NCI-H2107 (cell line): Measurements from ENCODE around the gene SLC27A4.

Source experiments
- DNase-seq: peaks from one replicate; lab custom pipeline; 2025; lab: John Stamatoyannopoulos, UW

Gene SLC27A4

DNA sequence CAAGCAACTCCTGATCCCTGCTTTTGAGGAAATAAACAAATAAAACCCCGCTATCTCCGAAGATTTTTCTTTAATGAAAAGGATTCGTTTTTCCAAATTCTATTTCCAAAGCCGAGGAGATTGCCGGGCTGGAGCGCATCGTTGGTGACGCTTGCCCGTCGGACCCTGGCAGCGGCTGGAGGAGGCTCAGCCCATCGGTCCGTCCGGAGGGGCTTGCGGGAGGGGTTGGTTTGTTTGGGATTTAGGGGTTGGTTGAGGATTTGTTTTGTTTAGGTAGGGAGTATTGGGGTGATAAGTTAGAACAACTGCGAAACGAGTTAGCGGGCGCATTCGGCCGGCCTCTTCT lies 51.6 kb downstream of the SLC27A4 start:
- no peak for DNase-seq

DNA sequence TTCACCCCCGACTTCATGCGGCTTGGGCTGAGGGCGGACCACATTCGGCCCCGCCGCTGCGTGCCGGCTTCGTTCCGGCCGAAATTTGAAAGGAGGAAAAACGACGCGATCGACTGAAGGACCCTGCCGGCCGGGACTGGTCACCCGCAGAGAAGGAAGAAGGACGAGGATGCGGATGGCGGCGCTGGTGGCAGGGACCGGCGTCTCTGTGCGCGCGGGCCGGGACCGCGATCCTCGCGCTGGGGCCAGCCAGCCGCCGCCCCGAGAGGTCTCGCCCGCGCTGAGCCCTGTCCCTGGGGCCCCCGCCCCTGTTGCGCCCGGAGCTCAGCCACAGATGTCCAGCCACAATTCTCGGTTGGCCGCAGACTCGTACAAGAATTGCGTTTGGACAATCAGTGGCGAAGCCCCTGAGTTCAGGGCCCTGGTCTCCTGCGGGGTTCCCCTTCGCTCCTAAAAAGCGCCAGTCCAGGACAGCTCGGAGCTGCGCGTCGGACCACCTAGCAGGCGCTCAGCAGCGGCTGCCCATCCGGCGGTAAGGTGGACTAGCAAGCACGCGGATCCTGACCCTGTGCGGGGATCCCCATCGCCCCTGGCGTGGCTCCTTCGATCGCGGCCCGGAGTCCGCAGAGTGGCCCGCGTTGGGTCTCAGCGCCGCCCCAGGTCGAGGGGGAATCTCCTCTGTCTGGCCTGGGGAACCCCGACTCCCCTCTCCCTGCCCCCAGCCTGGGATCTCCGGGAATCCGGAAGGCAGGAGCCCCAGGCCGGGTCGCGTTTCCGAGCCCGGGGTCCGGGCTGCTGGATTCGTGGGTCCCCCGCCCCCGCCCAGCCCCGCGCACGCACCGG lies 52.2 kb downstream of the SLC27A4 start:
- no peak for DNase-seq

GRCh38 chr9:128393145-128393775 lies 52.9 kb downstream of the SLC27A4 start:
- no peak for DNase-seq

DNA sequence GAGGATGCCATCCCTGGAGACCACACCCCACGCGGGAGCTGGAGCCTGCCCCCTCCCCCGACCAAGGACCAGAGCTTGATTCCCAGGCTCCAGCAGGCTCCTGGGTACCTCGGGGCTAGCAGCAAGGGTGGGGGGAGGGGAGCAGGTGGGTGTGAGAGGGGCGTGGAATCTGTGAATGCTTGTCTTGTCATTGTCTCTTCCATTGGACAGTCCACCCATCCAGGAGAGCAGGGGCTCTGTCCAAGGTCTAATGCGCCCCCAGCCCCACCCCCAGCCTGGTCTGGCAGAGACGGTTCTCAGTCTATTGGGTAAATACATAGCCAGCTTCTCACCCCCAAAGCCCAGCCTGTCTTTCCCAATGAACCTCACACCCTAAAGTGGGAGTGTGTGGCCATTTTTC lies 53.6 kb downstream of the SLC27A4 start:
- no peak for DNase-seq

DNA sequence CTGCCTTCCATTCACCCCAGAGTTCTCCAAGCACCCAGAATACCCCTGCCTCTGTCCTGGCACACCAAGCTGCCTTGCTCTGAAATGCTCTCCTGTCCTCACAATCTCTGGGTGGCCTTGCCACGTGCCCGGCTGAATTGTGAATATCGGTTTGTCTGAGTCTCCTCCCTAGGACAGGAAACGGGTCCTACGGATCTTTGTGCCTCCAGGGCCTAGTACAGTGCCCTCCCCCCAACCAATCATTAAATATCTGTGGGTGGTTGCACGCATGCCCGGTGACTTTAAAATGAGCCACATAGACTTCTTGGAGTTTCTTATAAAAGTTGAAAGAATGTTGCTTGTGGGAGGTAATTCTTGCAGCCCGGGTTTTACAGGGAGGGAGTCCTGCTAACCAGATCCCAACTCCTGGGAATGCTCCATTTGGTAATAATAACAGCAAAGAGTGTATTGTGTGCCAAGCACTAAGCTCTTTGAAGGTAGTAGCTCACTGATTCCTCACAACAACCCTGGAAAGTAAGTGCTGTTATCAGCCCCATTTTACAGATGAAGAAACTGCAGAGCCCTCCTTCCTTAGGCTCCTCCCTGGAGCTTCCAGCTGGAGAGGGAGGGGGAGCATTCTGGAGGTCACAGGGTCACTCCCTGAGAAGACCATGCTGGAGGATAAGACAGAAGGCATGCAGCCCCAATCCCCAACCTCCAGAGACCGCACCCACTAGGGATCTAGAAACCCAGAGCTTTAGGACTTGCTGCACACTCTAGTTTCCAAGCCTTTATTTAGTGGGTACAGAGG lies 54.2 kb downstream of the SLC27A4 start:
- DNase-seq = no peak

- no peak for DNase-seq
Observed at GRCh38 chr9:128396970-128397613, 56.8 kb downstream of the SLC27A4 start.

DNA sequence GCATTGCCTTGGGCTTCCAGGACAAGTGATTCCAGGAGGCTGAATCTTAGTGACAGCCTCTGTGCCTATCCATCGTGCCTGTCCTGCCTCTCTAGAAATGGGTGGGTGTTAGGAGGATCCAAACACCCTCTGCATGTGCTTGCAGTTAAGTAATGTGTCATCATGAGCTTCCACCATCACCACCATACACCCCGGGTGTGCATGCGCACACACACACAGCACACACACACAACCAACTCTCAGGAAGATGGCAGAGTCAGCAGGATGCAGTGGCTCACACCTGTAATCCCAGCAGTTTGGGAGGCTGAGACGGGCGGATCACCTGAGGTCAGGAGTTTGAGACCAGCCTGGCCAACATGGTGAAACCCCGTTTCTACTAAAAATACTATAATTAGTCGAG lies 57.5 kb downstream of the SLC27A4 start:
- no peak for DNase-seq

DNA sequence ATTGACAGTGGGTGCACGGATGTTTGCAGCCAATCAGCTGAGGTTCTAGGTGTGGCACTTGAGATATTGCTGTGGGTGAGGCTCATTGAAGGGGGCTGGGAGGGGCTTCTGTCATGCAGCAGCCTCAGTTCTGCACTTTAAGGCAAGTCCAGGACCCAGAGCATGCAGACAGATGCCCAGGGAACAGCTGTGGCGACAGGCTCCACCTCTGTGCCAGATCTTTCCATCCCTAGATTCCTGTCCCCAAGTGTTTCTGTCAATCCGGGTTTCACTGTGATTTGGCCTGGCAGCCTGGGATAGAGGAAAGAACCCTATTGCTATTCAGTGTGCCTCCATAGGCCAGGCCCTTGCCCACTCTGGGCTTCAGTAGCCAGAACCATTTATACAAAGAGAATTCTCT lies 59.5 kb downstream of the SLC27A4 start:
- no peak for DNase-seq

GRCh38 chr9:128404560-128404959 lies 64.2 kb downstream of the SLC27A4 start:
- no peak for DNase-seq

DNA sequence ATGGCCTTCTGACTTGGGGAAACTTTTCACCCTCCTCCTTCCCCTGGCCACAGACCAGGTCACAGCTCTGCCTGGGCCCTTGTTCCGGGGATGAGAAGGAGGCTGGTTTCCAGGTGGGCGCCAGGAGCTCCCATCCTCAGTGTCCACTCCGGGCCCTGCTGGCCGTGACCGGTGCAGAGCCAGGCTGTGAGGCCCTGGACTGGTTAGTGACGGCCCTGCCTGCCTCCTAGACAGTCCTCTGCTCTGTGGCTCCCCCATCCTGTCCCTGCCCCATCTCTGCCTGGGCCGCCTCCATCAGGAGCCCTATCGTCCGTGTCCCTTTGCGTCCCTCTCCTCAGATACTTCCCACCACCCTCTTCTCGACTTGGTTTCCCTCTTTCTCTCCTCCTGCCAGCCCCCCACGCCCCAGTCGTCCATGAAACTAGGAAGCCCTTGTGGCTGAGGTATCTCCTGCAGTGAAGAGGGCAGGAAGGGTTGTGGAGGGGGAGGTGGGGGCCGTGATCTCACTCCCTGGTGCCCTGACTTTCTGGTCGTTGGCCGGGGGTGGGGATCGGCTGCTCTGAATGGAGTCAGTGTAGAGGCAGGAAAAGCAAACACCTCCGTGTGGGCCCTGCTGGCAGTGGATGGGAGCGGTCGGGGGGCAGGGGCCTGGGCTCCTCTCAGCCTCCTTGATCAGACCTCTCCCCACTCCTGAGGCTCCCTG lies 64.9 kb downstream of the SLC27A4 start:
- DNase-seq = no peak

- DNase-seq = no peak
Observed at GRCh38 chr9:128405780-128406171, 65.4 kb downstream of the SLC27A4 start.

GRCh38 chr9:128406848-128407391 lies 66.6 kb downstream of the SLC27A4 start:
- DNase-seq = no peak

DNA sequence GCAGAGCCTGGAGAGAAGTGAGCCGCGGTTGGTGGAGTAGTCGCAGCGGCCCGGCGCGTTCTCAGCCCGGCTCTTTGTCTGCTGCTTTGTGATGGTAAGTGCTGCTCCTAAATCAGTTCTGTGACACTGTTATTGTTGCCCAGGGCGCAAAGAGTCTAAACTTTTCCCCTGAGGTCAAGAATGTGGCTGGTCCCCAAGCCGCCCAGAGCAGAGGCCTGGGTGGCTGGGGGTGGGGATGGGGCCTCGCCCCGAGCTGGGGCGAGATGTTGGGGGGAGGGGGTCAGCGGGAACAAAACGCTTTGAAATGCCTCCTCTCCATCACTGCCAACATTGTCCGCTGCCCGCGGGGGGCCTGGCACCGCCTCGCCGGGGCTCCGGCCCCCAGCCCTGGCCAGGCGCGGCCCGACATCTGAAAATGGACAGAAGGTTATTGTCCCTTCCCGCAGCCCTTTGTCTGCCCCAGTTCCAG lies 68.7 kb downstream of the SLC27A4 start:
- DNase-seq = no peak

DNA sequence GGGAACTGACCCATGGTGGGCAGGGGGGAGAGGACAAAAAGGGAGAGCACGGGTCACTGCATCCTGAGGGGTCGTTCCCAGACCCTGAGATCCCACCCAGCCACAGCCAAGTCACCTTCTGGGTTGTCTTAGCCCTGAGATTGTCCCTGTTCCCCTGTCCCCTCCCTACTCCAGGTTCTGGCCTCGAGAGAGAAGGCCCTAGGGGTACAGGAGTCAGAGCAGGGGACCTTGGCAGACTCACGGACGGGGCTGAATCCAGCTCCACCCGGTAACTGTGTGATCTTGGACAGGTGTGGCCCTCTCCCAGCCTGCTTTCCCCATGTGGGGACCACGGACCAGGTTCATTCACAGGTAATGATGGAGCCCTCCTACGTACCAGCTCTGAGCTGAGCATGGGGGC lies 69.1 kb downstream of the SLC27A4 start:
- no peak for DNase-seq

- DNase-seq = no peak
Observed at GRCh38 chr9:128409978-128410377, 69.7 kb downstream of the SLC27A4 start.
